Upper lobe of left lung (tissue), 4 donors: ENCODE results near the gene G2E3.

Experiments used
- CTCF ChIP-seq, 6 experiments: fragments of 450-650 bp in 4 of 6; fragments of 200-600 bp in 2 of 6; sonication (generic) in 2 of 6; IDR thresholded peaks; one replicate each; pipeline ENCODE4 v1.5.1; 2016 to 2019; ENCODE audit warnings: antibody characterized with exemption in 6 of 6
- EP300 ChIP-seq, 4 donors: sonication (generic); formaldehyde crosslinking; IDR thresholded peaks; one replicate each; pipeline ENCODE4 v1.5.1; 2017; ENCODE audit warnings: antibody characterized with exemption in 4 of 4, control low read depth in 2 of 4
- POLR2A ChIP-seq, 4 donors: fragments of 450-650 bp; IDR thresholded peaks; one replicate each; pipeline ENCODE4 v1.5.1; 2016 to 2017; ENCODE audit warnings: antibody characterized with exemption in 4 of 4, mild to moderate bottlenecking in 2 of 4

GRCh38 chr14:30517737-30518136, 41.2 kb upstream of the G2E3 start:
- TF ChIP-seq EP300 (IDR thresholded peaks at IDR 0.05), result no peak
- no peak for TF ChIP-seq CTCF (IDR thresholded peaks at IDR 0.05)
- no peak for TF ChIP-seq POLR2A (IDR thresholded peaks at IDR 0.05)
